SK-N-SH (cell line): ENCODE data around the gene PLA2G6.

Experiments used
- CHD2 ChIP-seq: fragments of 150-350 bp; IDR thresholded peaks from 2 replicates; pipeline ENCODE4 v1.6.1; 2018; ENCODE audit warnings: low read length; ENCODE audit not compliant: partially characterized antibody
- CTCF ChIP-seq: fragments of 200-600 bp; sonication (generic); IDR thresholded peaks from 2 replicates; pipeline ENCODE4 v1.6.1; 2017; ENCODE audit warnings: antibody characterized with exemption, mild to moderate bottlenecking, moderate library complexity
- EZH2phosphoT487 ChIP-seq: fragments of 200-600 bp; sonication (generic); IDR thresholded peaks from 2 replicates; pipeline ENCODE4 v1.6.1; 2017; ENCODE audit warnings: low read depth, mixed run types, mild to moderate bottlenecking, antibody characterized with exemption, moderate library complexity, borderline replicate concordance
- FOXJ3 ChIP-seq: sonication (generic); formaldehyde crosslinking; IDR thresholded peaks from 2 replicates; pipeline ENCODE4 v1.5.1; 2020; ENCODE audit warnings: mild to moderate bottlenecking, missing genetic modification reagents
- JUND ChIP-seq: IDR thresholded peaks from 2 replicates; pipeline ENCODE4 v1.4.0; 2012
- MAX ChIP-seq: IDR thresholded peaks from 2 replicates; pipeline ENCODE4 v1.4.0; 2012; ENCODE audit warnings: low read depth
- MEF2A ChIP-seq: IDR thresholded peaks from 2 replicates; pipeline ENCODE4 v1.4.0; 2012; ENCODE audit warnings: low read depth, borderline replicate concordance
- MXI1 ChIP-seq: IDR thresholded peaks from 2 replicates; pipeline ENCODE4 v1.6.1; 2012; ENCODE audit warnings: mild to moderate bottlenecking, low read depth, low read length, improper control_type of control experiment
- POLR2AphosphoS5 ChIP-seq: IDR thresholded peaks from 2 replicates; pipeline ENCODE4 v1.6.1; 2012; ENCODE audit warnings: low read depth, low read length
- RCOR1 ChIP-seq: fragments of 150-350 bp; IDR thresholded peaks from 2 replicates; pipeline ENCODE4 v1.6.1; 2017; ENCODE audit warnings: antibody characterized with exemption, low read length
- RFX5 ChIP-seq: IDR thresholded peaks from 2 replicates; pipeline ENCODE4 v1.6.1; 2012; ENCODE audit warnings: mild to moderate bottlenecking, improper control_type of control experiment, low read length
- TAF1 ChIP-seq: IDR thresholded peaks from 2 replicates; pipeline ENCODE4 v1.6.1; 2012; ENCODE audit warnings: low read depth, mild to moderate bottlenecking, low read length, moderate library complexity, borderline replicate concordance
- USF2 ChIP-seq: fragments of 150-350 bp; IDR thresholded peaks from 2 replicates; pipeline ENCODE4 v1.6.1; 2017; ENCODE audit warnings: antibody characterized with exemption, low read length, low read depth, borderline replicate concordance
- ZBTB33 ChIP-seq: IDR thresholded peaks from 2 replicates; pipeline ENCODE4 v1.4.0; 2012; ENCODE audit warnings: low read depth, borderline replicate concordance

- no peak for TF ChIP-seq RFX5
- TF ChIP-seq CTCF: no peak
- TF ChIP-seq MEF2A: no peak
- no peak for TF ChIP-seq USF2
- no peak for TF ChIP-seq POLR2AphosphoS5
- no peak for TF ChIP-seq FOXJ3
- no peak for TF ChIP-seq RCOR1
- TF ChIP-seq EZH2phosphoT487: no peak
- TF ChIP-seq CHD2: no peak
- no peak for TF ChIP-seq MAX
- no peak for TF ChIP-seq TAF1
- TF ChIP-seq ZBTB33: no peak
- TF ChIP-seq JUND: no peak
- TF ChIP-seq MXI1: no peak
These were observed 57.2 kb downstream of the PLA2G6 start for GRCh38 chr22:38124236-38124974.
